ENCODE results near the gene GARRE1. TPM values are rescaled to one million over a fixed set of nuclear protein-coding genes. Genes with fewer than 3 reads are reported as not detected.

The GARRE1 gene
- total RNA-seq, 1 experiment from 2014 or later, result 16.9 TPM

DNA sequence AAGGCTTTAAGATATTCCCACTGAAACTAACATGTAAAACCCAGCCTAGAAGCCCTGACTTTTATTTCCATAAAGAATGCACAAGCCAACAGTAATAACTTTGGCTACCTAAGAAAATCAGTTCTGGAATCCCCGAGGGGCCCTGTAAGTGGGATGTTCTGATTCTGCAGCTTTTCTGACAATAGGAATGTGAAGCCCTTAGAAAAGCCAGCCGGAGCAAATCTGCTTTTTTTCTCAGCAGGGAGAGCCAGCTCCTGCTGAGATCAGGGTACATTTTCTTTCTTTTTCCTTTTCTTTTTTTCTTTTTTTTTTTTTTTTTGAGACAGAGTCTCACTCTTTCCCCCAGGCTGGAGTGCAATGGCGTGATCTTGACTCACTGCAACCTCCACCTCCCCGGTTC, 8.0 kb upstream of the GARRE1 start (continued):
- TF ChIP-seq, protein P1, sequence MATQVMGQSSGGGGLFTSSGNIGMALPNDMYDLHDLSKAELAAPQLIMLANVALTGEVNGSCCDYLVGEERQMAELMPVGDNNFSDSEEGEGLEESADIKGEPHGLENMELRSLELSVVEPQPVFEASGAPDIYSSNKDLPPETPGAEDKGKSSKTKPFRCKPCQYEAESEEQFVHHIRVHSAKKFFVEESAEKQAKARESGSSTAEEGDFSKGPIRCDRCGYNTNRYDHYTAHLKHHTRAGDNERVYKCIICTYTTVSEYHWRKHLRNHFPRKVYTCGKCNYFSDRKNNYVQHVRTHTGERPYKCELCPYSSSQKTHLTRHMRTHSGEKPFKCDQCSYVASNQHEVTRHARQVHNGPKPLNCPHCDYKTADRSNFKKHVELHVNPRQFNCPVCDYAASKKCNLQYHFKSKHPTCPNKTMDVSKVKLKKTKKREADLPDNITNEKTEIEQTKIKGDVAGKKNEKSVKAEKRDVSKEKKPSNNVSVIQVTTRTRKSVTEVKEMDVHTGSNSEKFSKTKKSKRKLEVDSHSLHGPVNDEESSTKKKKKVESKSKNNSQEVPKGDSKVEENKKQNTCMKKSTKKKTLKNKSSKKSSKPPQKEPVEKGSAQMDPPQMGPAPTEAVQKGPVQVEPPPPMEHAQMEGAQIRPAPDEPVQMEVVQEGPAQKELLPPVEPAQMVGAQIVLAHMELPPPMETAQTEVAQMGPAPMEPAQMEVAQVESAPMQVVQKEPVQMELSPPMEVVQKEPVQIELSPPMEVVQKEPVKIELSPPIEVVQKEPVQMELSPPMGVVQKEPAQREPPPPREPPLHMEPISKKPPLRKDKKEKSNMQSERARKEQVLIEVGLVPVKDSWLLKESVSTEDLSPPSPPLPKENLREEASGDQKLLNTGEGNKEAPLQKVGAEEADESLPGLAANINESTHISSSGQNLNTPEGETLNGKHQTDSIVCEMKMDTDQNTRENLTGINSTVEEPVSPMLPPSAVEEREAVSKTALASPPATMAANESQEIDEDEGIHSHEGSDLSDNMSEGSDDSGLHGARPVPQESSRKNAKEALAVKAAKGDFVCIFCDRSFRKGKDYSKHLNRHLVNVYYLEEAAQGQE (IDR thresholded peaks at IDR 0.05; ENCODE audit: low read depth), result no peak
- no peak for TF ChIP-seq TCF7L2 (IDR thresholded peaks at IDR 0.05; ENCODE audit: borderline replicate concordance, extremely low read depth, insufficient read depth, insufficient read length)

DNA sequence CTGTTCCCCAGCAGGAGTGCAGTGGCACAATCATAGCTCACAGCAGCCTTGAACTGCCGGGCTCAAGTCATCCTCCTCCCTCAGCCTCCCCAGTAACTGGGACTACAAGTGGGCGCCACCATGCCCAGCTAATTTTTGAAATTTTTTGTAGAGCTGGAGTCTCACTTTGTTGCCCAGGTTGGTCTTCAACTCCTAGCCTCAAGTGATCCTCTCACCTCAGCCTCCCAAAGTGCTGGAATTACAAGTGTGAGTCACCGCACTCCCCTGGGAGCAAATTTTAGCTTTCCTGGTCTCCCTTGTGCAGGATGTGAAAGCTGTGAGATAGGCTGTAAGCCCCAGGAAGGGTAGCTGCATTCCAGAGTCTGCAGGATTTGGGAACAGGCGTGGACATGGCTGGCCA, 5.4 kb upstream of the GARRE1 start:
- no peaks in the 10 kb centered on the region for H3K36me3 ChIP-seq (ENCODE audit: control insufficient read depth in 1 of 2, insufficient read depth in 2 of 2, low read length in 2 of 2)
- no peaks in the 10 kb centered on the region for H4K20me1 ChIP-seq (ENCODE audit: insufficient read depth)
- no peak overlapping the region for H2AFZ ChIP-seq (ENCODE audit: low read depth, low read length, poor library complexity, severe bottlenecking)
- H3K4me3 ChIP-seq (replicated peaks in 1 of 2; ENCODE audit: low read depth in 1 of 2, low read length in 2 of 2), result no peak overlapping the region
- ChIA-PET CTCF (no interaction called here), RAD21 (ENCODE audit: low non-redundant PET in 1 of 2, low total read pairs in 2 of 2, uncharacterized antibody in 2 of 2, unreplicated experiment in 2 of 2) (no interaction called here), POLR2A (no interaction called here)
- no peaks in the 10 kb centered on the region for H3K9me2 ChIP-seq (ENCODE audit: insufficient read depth)
- intact Hi-C loops (cut with micrococcal nuclease), result no loop called here
- no peaks in the 10 kb centered on the region for H3K27me3 ChIP-seq (ENCODE audit: insufficient read depth, low read length)
- H3K9ac ChIP-seq (ENCODE audit: low read length), result no peak overlapping the region
- BruUV-seq (replicated peaks), result no TSS peak
- H3K4me2 ChIP-seq (ENCODE audit: low read length), result no peak overlapping the region
- H3K4me1 ChIP-seq (ENCODE audit: control insufficient read depth in 1 of 2, insufficient read depth in 2 of 2, low read length in 2 of 2), result peaks cover 2 to 9% of the 10 kb centered on the region in 2 experiments; a peak in 3 of 4 replicates
- no peak for ATAC-seq
- no peak for DNase-seq (ENCODE audit: low read depth, low spot score)
- no peaks in the 10 kb centered on the region for H3K9me3 ChIP-seq (ENCODE audit: control insufficient read depth in 1 of 2, insufficient read depth in 1 of 2, low read depth in 1 of 2, low read length in 2 of 2)
- no peak overlapping the region for H3K27ac ChIP-seq (ENCODE audit: low read depth, low read length)
- H3K79me2 ChIP-seq (ENCODE audit: insufficient read depth, low read length), result no peaks in the 10 kb centered on the region
- TF ChIP-seq SIN3A (IDR thresholded peaks at IDR 0.05; ENCODE audit: low read depth) (no peak), ZFX (IDR thresholded peaks at IDR 0.05) (no peak), CEBPB (IDR thresholded peaks at IDR 0.05; ENCODE audit: low read depth) (no peak), CBX3 (IDR thresholded peaks at IDR 0.05; ENCODE audit: low read depth) (no peak), ELF1 (IDR thresholded peaks at IDR 0.05; ENCODE audit: borderline replicate concordance, low read depth) (no peak), EZH2 (IDR thresholded peaks at IDR 0.05) (no peak), EZH2phosphoT487 (IDR thresholded peaks at IDR 0.05; ENCODE audit: borderline replicate concordance) (no peak), JUND (IDR thresholded peaks at IDR 0.05) (no peak), RAD21 (IDR thresholded peaks at IDR 0.05; ENCODE audit: low read depth) (no peak), SP1 (IDR thresholded peaks at IDR 0.05; ENCODE audit: low read depth) (no peak)
- TF ChIP-seq, protein P2, sequence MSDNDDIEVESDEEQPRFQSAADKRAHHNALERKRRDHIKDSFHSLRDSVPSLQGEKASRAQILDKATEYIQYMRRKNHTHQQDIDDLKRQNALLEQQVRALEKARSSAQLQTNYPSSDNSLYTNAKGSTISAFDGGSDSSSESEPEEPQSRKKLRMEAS (IDR thresholded peaks at IDR 0.05), result no peak
- TF ChIP-seq, protein P3, sequence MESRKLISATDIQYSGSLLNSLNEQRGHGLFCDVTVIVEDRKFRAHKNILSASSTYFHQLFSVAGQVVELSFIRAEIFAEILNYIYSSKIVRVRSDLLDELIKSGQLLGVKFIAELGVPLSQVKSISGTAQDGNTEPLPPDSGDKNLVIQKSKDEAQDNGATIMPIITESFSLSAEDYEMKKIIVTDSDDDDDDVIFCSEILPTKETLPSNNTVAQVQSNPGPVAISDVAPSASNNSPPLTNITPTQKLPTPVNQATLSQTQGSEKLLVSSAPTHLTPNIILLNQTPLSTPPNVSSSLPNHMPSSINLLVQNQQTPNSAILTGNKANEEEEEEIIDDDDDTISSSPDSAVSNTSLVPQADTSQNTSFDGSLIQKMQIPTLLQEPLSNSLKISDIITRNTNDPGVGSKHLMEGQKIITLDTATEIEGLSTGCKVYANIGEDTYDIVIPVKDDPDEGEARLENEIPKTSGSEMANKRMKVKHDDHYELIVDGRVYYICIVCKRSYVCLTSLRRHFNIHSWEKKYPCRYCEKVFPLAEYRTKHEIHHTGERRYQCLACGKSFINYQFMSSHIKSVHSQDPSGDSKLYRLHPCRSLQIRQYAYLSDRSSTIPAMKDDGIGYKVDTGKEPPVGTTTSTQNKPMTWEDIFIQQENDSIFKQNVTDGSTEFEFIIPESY (IDR thresholded peaks at IDR 0.05; ENCODE audit: extremely low read depth, insufficient replicate concordance, low read length), result no peak
- TF ChIP-seq, protein P1 (IDR thresholded peaks at IDR 0.05; ENCODE audit: low read depth), result no peak
